Measurements from ENCODE around the gene CHST11.
"Not testable (repeated sequence)": the region's sequence is repeated elsewhere in the genome, so short reads cannot be mapped to it uniquely, and the experiment has no call there.

Gene CHST11

DNA sequence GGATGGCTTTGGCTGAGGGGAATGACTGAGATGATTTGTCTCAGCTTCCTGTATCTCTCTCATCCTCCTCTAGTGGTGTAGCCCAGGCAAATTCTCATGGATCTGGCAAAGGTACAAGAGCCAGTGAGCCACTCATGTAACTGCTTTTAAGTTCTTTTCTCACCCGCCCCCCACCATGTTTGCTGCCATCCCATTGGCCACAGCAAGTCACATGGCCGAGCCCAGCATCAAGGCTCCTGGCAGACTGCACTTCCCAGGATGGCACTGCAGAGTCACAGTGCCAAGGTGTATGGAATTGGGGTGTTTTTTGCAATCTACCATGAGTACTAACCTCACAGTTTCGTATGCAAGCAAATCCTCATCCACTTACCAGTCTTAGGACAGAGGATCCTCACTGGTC, 50.9 kb downstream of the CHST11 start:
- DNase-seq: no peak

GRCh38 chr12:104508752-104509446, 52.2 kb downstream of the CHST11 start:
- no peak for DNase-seq

DNA sequence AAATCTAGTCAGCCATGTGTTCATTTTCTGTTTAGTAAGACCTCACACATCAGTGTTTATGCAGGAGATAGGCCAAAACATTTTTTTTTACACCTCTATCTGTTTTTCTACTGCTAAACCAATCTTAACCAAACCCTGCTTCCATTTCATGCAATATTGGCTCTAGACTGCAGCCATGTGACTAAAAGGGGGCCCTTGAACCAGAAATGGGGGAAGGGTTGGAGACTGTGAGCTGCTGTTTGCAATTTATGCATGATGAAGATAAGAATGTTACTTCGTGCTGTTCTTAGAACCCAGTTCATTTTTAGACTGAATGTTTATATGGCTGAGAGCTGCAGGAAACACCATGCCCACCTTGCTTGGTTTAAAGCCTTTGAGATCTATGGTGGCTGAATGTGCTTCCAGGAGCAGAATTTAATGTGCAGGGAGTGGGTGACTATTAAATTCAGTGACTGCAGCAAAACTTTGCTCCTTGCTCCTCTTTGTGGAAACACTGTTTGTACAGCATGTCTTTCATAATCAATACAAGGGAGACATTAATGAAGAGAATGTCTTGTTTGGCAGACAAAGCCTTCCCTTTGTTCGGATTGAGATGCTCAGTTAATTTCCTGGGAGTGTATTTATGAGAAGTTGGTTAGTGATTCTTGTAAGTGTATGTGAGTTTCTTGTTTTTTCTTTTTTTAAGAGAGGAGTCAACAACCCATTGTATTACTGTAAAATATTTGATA, 53.6 kb downstream of the CHST11 start:
- no peak for DNase-seq

- DNase-seq: no peak
Measured at GRCh38 chr12:104510873-104511440, 54.2 kb downstream of the CHST11 start.

DNA sequence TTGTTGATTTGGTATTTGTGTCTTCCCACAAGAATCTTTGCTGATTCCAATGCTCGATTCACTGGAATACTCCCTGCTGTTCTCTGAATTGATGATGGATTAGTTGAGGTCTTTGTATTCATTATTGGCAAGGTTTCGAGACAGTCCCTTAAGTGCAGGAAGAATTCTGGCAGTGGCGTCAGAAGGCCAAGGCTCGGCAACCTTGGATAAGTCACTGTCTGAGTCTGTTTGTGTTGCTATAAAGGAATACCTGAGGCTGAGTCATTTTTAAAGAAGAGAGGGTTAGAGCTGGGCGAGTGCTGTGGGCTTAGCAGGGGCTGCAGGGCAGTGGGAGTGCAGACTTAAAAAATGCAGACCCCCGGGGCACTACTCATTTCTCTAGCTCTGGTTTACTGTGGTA, 56.9 kb downstream of the CHST11 start:
- no peak for DNase-seq

DNA sequence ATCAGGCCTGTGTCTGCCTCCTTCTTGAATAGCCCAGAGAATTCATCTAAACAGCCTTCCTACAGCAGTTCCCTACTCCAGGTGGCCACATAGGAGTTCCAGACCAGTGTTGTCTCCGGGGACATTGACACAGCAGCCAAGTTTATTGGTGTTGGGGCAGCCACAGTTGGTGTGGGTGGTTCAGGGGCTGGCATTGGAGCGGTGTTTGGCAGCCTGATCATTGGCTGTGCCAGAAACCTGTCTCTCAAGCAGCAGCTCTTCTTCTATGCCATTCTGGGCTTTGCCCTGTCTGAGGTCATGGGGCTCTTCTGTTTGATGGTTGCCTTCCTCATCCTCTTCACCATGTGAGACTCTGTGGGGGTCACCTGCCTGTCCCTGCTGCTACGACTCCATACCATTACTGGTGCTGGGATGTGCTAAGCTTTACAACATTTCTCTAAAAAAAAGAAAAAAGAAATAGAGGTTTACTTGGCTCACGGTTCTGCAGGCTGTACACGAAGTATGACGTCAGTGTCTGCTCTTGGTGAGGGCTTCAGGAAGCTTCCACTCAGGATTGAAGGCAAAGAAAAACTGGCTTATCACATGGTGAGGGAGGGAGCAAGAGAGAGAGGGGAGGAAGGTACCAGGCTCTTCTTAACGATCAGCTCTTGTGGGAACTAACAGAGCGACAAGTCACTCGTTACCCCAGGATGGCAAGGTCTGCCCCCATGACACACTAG, 57.5 kb downstream of the CHST11 start:
- no peak for DNase-seq

DNA sequence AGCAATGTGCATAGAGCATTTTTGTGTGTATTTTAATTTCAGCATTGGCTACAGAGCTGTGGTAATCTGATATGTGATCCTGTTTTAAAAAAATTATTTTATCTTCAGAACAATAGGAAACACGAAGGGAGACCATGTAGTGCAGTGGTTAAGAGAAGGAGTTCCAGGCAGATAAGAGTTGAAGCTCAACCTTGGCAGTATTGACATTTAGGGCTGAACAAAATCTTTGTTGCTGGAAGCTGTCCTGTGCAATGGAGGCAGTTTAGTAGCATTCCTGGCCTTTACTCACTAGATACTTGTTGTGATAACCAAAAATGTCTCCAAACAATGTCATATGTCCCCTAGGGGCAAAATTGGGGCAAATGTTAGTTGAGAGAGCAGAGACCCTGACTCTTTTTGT, 59.2 kb downstream of the CHST11 start:
- DNase-seq: no peak

DNA sequence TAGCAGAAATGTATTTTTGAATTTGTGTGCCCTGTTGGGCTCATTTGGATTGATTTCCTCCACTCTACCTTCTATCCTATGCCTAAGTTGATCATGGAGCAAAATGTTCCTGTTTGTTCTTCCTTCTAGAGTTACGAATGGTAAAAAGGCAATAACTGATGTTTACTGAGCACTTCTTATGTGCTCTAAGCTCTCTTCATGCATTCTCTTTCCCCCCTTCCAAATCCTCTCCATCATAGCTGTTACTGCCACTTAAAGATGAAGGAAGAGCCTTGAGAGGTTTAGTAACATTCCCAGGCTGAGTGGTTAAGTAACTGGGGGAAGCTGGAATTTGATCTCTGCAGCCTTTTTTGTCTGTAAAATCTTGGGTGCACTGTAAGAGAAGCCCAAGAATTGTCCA, 60.1 kb downstream of the CHST11 start:
- peak; percentile 26 for DNase-seq

DNA sequence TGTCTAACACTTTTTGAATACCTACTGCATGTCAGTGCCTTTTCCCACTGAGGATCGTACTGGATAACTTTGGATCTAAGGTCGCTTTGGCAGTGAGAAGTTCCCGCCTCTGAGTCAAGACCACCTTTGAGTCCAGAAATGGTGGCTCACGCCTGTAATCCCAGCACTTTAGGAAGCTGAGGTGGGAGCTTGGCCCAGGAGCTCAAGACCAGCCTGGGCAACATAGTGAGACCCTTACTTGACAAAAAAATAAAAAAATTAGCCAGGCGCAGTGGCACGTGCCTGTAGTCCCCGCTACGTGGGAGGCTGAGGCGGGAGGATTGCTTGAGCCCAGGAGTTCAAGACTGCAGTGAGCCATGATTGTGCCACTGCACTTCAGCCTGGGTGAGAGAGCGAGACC, 61.1 kb downstream of the CHST11 start:
- no peak for DNase-seq

DNA sequence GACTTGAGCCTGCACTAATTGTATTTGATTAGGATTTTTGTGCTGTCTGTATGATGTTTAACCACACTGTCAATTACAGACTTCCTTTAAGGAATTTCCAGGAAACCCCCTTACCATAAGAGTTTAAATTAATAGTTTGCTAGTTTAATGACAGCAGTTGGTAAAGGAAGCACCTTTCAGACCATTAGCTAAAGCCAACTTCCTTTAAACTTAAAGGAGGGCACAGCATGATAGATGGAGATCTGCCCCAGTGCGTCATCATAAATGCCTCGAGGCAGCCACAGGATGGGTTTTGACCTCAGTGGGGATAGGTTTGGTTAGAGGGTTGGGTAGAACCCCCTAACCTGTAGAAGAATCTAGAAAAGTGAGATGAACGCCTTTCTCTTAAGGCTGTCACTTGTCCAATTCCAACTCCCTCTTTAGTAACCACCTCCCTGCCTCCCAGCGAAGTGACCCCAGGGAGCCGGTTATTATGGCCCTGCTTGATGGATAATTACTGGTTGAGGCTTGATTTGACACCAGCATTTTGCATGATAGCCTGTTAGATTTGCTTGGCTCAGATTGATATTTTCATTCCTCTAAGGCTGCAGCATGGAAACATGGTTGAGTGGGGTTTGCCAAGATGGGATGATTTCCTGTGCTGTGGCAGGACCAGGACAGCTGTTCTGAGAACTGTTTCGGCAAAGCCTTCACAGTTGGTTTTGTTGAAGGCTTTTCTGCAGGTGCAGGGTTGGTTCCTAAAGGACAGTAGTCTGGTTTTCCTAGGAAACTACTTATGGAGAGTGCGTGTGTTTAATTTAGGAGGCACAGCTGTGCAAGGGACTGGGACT, 62.7 kb downstream of the CHST11 start:
- DNase-seq: no peak

- peak; percentile 89 for DNase-seq
Measured at GRCh38 chr12:104520242-104520900, 63.6 kb downstream of the CHST11 start.

DNA sequence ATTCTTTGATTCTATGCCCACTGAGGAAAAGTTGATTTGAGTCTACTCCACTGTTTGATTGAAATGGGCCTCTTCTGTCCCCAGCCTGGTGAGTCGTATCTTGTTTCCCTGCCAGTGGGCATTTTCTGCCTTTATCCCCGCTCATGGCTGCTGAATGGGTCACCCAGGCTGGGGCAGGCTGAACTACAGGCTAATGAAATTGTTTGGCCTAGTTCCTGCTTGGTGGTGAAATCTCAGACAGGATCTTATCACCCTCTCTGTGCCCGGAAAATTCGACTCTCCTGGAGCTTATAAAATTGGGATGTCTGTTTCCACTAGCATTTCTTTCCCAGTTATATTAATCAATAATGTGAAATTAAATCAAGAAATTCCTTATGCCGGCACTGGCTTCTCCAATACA, 65.0 kb downstream of the CHST11 start:
- no peak for DNase-seq

GRCh38 chr12:104522985-104523722, 66.4 kb downstream of the CHST11 start:
- no peak for DNase-seq

GRCh38 chr12:104524034-104524832, 67.5 kb downstream of the CHST11 start:
- DNase-seq: peak; percentile 7

DNA sequence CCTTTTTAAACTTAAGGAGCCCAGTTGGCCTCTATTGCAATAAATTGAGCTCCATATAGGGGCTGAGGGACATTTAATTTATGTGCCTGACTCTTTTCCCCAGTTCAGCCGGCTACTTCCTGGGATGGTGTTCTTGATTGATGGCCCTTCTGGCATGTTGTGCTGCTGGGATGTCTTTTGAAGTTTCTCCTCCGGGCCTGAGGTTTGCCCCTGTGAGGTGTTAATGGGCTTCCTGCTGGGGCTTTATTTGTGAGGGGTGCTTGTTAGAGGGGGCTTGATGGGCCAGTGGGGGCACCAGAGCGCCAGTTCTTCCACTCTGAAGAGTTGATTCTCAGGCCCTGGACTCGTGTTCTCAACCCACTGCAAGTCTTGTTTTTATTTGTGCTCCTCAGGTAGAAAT, 69.6 kb downstream of the CHST11 start:
- no peak for DNase-seq

GRCh38 chr12:104526751-104527150, 70.0 kb downstream of the CHST11 start:
- DNase-seq: no peak

DNA sequence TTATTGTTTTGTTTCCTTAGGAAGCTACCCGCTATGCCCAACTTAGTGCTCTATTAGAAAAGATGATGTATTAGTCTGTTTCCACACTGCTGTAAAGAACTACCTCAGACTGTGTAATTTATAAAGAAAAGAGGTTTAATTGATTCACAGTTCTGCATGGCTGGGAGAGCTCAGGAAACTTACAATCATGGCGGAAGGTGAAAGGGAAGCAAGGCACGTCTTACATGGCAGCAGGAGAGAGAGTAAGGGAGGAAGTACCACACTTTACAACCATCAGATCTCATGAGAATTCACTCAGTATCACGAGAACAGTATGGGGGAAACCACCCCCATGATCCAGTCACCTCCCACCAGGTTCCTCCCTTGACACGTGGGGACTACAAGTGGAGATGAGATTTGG, 70.9 kb downstream of the CHST11 start:
- DNase-seq: not testable (repeated sequence)

GRCh38 chr12:104529130-104529874, 72.6 kb downstream of the CHST11 start:
- no peak for DNase-seq

- DNase-seq: no peak
Measured at GRCh38 chr12:104532636-104533035, 75.9 kb downstream of the CHST11 start.

GRCh38 chr12:104533134-104533533, 76.4 kb downstream of the CHST11 start:
- DNase-seq: no peak
